WERI-Rb-1 (cell line): ENCODE data around the gene SORCS2.
"Not testable (repeated sequence)": the region's sequence is repeated elsewhere in the genome, so short reads cannot be mapped to it uniquely, and the experiment has no call there.

Experiments used
- DNase-seq: peaks from one replicate; pipeline ENCODE4 v3.0.0-alpha.2; 2020
- H3K27ac ChIP-seq: fragments of 250-450 bp; sonication (Bioruptor Pico); 2 replicates; pipeline ENCODE4 v1.5.1; 2020; ENCODE audit warnings: mild to moderate bottlenecking, moderate library complexity
- H3K27me3 ChIP-seq: fragments of 250-450 bp; sonication (Bioruptor Pico); 2 replicates; pipeline ENCODE4 v1.5.1; 2021; ENCODE audit warnings: mild to moderate bottlenecking, low read depth, moderate library complexity; ENCODE audit not compliant: insufficient read depth, severe bottlenecking
- H3K36me3 ChIP-seq: fragments of 250-450 bp; sonication (Bioruptor Pico); 2 replicates; pipeline ENCODE4 v1.5.1; 2020; ENCODE audit warnings: mild to moderate bottlenecking, moderate library complexity
- H3K4me3 ChIP-seq: 2 replicates; pipeline ENCODE4 v1.5.1; 2011; ENCODE audit warnings: low read depth, mild to moderate bottlenecking, control low read depth, low read length
- H3K9me3 ChIP-seq: fragments of 250-450 bp; sonication (Bioruptor Pico); 2 replicates; pipeline ENCODE4 v1.5.1; 2021; ENCODE audit warnings: mild to moderate bottlenecking, moderate library complexity; ENCODE audit not compliant: severe bottlenecking
- TF ChIP-seq, protein P1 (sequence below): IDR thresholded peaks from 2 replicates; pipeline ENCODE4 v1.5.1; 2011; ENCODE audit warnings: low read depth, mild to moderate bottlenecking, control low read depth, inconsistent platforms, low read length

SORCS2 gene

DNA sequence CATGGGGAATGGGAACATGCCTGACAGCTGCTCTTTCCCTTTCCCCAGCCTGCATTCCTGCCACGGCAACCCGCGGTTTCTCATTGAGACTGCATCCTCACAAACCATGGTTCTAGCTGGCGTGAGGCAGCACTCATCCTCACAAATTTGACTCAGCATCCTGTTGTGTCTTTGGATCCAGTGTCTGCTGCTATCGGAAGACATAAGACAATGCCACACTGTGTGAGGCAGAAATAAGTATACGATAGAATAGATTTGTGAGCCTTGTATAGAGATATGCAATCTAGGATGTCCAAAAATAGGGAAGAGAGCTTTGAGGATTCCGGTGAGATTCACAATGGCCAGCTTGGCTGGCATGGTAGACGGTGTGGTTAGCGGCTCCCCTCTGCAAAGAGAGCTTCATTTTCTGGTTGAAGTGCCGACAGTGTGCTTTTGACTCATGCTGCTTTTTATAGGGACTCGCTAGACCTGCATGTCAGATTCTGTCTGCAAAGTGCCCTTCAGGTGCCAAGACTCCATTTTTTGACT, 403.7 kb downstream of the SORCS2 start:
- Histone ChIP-seq H3K27me3 (no peaks in the 10 kb centered on the region), H3K36me3 (peaks cover 3% of the 10 kb centered on the region), H3K9me3 (peaks cover 2% of the 10 kb centered on the region), H3K4me3 (no peak overlapping the region), H3K27ac (no peak overlapping the region)
- TF ChIP-seq, protein P1, sequence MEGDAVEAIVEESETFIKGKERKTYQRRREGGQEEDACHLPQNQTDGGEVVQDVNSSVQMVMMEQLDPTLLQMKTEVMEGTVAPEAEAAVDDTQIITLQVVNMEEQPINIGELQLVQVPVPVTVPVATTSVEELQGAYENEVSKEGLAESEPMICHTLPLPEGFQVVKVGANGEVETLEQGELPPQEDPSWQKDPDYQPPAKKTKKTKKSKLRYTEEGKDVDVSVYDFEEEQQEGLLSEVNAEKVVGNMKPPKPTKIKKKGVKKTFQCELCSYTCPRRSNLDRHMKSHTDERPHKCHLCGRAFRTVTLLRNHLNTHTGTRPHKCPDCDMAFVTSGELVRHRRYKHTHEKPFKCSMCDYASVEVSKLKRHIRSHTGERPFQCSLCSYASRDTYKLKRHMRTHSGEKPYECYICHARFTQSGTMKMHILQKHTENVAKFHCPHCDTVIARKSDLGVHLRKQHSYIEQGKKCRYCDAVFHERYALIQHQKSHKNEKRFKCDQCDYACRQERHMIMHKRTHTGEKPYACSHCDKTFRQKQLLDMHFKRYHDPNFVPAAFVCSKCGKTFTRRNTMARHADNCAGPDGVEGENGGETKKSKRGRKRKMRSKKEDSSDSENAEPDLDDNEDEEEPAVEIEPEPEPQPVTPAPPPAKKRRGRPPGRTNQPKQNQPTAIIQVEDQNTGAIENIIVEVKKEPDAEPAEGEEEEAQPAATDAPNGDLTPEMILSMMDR, result no peak
- no peak for DNase-seq

DNA sequence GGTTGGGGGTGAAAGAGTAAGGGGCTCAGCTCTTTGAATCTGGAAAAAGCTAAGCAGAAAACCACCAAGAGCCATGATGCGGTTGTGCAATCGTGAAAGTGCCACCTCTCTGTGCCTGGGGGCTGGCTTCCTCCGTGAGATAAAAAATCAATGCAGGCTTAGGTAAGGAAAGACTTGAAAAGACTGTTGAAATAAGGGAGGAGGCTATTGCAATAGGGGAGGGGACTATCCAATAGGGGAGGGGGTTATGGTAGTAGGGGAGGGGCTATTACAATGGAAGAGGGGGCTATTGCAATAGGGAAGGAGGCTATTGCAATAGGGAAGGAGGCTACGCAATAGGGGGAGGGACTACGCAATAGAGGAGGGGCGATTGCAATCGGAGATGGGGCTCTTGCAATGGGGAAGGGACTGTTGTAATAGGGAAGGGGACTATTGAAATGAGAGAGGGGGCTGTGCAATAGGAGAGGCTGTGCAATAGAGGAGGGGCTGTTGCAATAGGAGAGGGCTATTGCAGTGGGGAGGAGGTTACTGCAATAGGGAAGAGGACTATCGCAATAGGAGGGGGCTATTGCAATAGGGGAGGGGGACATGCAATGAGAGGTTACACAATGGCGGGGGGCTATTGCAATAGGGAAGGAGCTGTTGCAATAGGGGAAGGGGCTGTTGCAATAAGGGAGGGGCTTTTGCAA, 404.7 kb downstream of the SORCS2 start:
- Histone ChIP-seq H3K27me3 (no peaks in the 10 kb centered on the region), H3K27ac (no peak overlapping the region), H3K4me3 (no peak overlapping the region), H3K9me3 (peaks cover 2% of the 10 kb centered on the region), H3K36me3 (peaks cover 3% of the 10 kb centered on the region)
- TF ChIP-seq, protein P1, result no peak
- DNase-seq, result no peak

DNA sequence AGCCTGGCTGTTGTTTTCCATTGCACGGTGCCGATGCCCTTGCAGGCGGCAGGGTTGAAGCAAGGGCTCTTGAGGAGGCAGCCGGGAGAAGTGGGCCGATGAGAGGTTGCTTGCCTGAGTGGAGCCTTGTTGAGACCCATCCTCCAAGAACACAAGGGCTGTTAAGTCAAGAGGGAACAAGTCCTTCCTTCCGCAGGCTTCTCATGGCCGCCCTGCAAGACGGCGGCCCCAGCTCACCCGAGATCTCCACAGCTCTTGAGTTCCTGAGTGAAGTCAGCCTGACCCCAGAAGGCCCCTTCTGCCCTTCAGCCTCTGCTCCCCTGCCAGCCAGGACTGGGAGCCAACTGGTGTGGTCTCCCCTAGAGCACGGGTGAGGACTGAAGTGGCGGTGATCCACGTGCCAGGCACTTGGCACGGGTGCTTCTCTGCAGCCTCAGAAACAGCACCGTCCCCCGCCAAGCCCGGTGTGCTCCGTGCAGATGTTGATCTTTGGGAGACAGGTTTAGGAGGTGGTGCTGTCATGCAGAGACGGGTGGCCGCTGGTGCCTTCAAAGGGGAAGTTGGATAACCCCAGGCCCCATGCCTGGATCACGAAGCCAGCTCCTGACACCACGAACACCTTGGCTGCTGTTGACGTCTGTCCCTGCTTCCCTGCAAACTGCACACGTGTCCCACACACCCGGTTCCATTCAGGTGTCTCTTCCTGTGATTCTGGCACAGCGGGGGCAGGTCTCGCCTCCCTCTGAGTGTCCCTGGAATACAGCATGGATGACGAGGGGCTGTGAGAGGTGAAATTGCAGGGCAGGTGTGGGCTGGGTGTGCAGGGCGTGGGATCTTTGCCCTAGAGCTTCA, 406.8 kb downstream of the SORCS2 start:
- H3K9me3 ChIP-seq, result no peaks in the 10 kb centered on the region
- TF ChIP-seq, protein P1, result no peak
- DNase-seq, result no peak
- H3K27ac ChIP-seq, result no peak overlapping the region
- peaks cover 3% of the 10 kb centered on the region for H3K36me3 ChIP-seq
- no peak overlapping the region for H3K4me3 ChIP-seq
- no peaks in the 10 kb centered on the region for H3K27me3 ChIP-seq

DNA sequence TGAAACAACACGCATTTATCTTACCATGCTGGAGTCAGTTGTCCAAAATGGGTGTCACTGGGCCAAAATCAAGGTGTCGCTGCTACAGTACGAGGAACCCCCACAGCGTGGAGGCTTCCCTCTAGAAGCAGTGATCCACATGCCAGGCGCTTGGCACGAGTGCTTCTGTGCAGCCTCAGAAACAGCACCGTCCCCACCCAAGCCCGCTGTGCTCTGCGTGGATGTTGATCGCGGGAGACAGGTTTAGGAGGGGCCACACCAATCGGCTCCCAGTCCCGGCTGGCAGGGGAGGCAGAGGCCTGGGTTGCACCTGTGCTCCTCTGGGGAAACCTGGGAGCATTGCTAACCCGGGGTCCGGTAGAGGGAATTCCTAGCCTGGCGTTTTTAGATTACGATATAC, 407.9 kb downstream of the SORCS2 start:
- Histone ChIP-seq H3K36me3 (no peaks in the 10 kb centered on the region; the same call in none of the 2 replicates), H3K27me3 (no peaks in the 10 kb centered on the region)

DNA sequence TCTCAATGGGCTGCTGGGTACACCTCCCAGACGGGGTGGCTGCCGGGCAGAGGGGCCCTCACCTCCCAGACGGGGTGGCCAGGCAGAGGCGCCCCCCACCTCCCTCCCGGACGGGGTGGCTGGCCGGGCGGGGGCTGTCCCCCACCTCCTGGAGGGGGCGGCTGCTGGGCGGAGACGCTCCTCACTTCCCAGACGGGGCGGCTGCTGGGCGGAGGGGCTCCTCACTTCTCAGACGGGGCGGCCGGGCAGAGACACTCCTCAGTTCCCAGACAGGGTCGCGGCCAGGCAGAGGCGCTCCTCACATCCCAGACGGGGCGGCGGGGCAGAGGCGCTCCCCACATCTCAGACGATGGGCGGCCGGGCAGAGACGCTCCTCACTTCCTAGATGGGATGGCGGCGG, 409.8 kb downstream of the SORCS2 start:
- H3K9me3 ChIP-seq, H3K36me3 ChIP-seq, H3K4me3 ChIP-seq, H3K27ac ChIP-seq, DNase-seq, H3K27me3 ChIP-seq: not testable (repeated sequence)

More for the DNA sequence above, 407.9 kb downstream of the SORCS2 start:
- Histone ChIP-seq H3K27ac (no peak overlapping the region), H3K4me3 (no peak overlapping the region), H3K9me3 (no peaks in the 10 kb centered on the region)
- TF ChIP-seq, protein P1, result no peak
- DNase-seq, result no peak
